SJCRH30 (cell line): ENCODE measurements around the gene TNNT2. TPM values are rescaled to one million over a fixed set of nuclear protein-coding genes. Genes with fewer than 3 reads are reported as not detected.

ENCODE experiments used
- DNase-seq, 2 experiments: peaks; one replicate each; pipeline ENCODE4 v3.0.0-alpha.2; 2015 to 2020
- H3K27ac ChIP-seq: fragments of 250-450 bp; sonication (Bioruptor Pico); 2 replicates; pipeline ENCODE4 v1.5.1; 2020; ENCODE audit warnings: mild to moderate bottlenecking, moderate library complexity
- H3K27me3 ChIP-seq: fragments of 250-450 bp; sonication (Bioruptor Pico); 2 replicates; pipeline ENCODE4 v1.5.1; 2020; ENCODE audit warnings: mild to moderate bottlenecking, moderate library complexity
- H3K36me3 ChIP-seq: fragments of 250-450 bp; sonication (Bioruptor Pico); 2 replicates; pipeline ENCODE4 v1.5.1; 2020; ENCODE audit warnings: mild to moderate bottlenecking, moderate library complexity
- H3K4me1 ChIP-seq: fragments of 250-450 bp; sonication (Bioruptor Pico); 2 replicates; pipeline ENCODE4 v1.5.1; 2020; ENCODE audit warnings: mild to moderate bottlenecking, moderate library complexity
- H3K4me3 ChIP-seq: fragments of 250-450 bp; sonication (Bioruptor Pico); 2 replicates; pipeline ENCODE4 v1.5.1; 2020; ENCODE audit warnings: mild to moderate bottlenecking, moderate library complexity
- H3K9me3 ChIP-seq: fragments of 250-450 bp; sonication (Bioruptor Pico); replicated peaks from 2 replicates; pipeline ENCODE4 v1.5.1; 2020; ENCODE audit warnings: mild to moderate bottlenecking, moderate library complexity
- total RNA-seq: library from RNA; depleted of rRNA; stranded (reverse); fragments of >200 nt; shearing (Covaris generic); gene quantifications from 2 replicates; pipeline ENCODE4 v1.2.3, GENCODE V29; 2014

TNNT2 gene
- total RNA-seq, 1 experiment from 2014 or later: 90.0 TPM

DNA sequence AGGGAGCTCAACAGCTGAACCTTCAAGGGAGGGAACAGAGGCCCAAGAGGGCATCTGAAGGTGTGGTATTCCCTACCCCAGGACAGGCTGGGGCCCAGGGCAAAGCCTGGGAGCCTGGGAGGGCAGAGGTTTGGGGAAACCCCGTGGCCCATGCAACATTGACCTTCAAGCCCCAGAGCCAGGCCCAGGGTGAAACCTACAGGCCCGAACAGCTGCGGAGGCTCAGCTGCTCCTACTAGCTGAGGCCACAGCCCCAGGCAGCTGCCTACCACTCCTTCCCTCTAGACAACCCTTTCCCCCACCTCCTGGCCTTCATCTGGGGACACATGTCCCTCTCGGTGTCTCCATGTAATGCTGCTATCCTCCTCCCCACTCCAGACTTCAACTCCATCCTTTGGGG is 18.5 kb upstream of the TNNT2 start:
- no peak overlapping the region for H3K4me3 ChIP-seq
- H3K4me1 ChIP-seq: peaks cover 51% of the 10 kb centered on the region
- no peaks in the 10 kb centered on the region for H3K36me3 ChIP-seq
- peak; percentile 92 to 93 for DNase-seq
- no peaks in the 10 kb centered on the region for H3K9me3 ChIP-seq
- peak overlapping the region; percentile 77 for H3K27ac ChIP-seq
- no peaks in the 10 kb centered on the region for H3K27me3 ChIP-seq

DNA sequence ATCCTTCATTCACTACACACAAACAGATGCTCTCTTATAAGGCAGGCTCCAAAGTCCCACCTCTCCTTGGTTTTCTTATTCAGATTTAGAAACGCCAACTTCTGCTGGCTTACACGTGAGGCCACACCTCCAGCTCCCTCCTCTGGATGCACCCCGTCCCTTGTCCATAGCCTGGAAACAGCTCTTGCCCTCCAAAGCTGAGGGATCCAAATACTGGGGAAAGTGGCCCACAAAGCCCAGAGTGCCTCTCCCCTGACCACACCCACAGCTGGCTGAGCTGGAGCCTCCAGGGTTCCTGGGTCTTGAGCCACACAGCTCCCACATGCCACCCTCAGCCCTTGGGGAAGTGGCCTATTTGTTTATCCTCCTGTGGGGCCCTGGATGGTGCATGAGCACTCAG is 17.1 kb upstream of the TNNT2 start:
- Histone ChIP-seq H3K36me3 (no peaks in the 10 kb centered on the region), H3K4me1 (peaks cover 51% of the 10 kb centered on the region), H3K27me3 (no peaks in the 10 kb centered on the region), H3K27ac (no peak overlapping the region), H3K9me3 (no peaks in the 10 kb centered on the region), H3K4me3 (no peak overlapping the region)
- DNase-seq: no peak

DNA sequence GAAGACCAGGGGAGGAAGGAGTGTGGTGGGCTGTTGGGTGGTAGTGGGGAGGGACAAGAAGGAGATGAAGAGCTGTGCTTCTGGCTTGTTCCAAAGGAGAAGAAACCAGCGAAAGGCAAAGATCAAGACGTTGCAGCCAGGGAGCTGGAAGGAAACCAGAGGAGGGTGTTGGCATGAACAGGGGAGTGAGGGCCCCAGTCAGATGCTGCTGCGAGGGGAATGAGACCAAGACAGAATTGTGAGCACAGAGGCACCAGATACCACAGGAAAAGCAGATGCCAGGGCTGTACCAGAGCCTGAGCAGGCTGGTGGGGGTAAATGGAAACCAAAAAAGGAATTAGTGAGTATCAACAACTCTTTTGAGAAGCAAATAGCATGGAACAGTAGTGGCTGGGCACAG is 15.6 kb upstream of the TNNT2 start:
- Histone ChIP-seq H3K9me3 (no peaks in the 10 kb centered on the region), H3K4me3 (no peak overlapping the region), H3K4me1 (peaks cover 47% of the 10 kb centered on the region), H3K27me3 (no peaks in the 10 kb centered on the region), H3K27ac (no peak overlapping the region), H3K36me3 (no peaks in the 10 kb centered on the region)
- no peak for DNase-seq

DNA sequence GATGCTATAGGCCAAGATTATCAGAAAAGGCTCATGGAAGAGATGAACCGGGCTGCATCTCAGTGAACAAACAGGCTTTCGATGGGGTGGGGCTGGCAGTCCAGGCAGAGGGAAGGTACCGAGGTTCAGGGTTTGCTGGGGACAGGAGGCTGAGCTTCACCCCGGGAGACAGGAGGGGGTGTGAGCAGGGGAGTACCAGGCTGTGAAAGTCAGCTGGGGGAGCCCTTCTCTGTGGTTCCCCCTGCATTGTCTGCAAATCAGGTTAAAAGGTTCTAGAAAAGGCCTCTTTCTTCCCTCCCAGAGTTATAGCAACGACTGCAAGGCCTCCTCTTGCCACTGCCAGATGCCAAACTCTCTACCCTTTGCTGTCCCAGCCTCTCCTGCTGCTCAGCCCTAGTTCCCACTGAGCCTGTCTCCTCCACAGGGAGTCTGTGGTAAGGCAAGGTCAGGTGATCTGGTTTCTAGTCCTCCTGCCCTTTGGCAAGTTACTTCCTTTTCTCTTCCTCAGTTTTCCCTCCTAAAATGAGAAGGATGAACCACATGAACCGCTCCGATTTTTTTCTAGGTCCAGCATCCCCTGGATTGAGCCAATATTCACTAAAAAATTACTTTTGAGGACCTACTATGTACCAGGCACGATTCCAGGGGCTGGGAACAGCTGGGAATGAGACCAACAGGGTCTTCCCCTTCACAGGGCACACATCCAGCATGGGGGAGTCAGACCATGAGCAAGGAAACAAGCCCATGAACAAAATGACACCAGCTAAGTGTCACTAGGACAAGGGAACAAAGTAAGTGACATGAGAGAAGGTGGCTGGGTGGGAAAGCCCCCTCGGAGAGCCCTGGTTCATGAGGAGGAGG is 14.4 kb upstream of the TNNT2 start:
- Histone ChIP-seq H3K4me1 (peaks cover 35% of the 10 kb centered on the region), H3K27ac (no peak overlapping the region), H3K36me3 (no peaks in the 10 kb centered on the region), H3K9me3 (no peaks in the 10 kb centered on the region), H3K4me3 (no peak overlapping the region), H3K27me3 (no peaks in the 10 kb centered on the region)
- DNase-seq: peak in 1 of 2 experiments; percentile 53

DNA sequence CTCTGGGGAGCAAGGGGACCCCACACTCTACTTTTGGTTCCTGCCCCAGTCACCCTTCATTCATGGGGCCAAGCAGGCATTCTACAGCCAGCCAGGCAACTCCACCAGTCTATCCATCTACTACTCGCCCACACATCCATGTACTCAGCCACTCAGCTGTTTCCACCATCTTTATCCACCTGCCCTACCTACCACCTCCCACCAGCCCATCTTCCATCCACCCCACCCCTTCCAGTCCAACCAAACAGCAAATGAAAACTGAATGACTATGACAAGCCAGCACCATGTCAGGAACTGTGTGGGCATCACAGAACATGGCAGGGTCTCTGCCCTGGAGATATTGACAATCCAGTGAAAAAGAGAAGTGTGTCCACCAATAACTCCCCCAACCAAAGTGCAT is 13.7 kb upstream of the TNNT2 start:
- Histone ChIP-seq H3K27me3 (no peaks in the 10 kb centered on the region), H3K4me3 (no peak overlapping the region), H3K27ac (no peak overlapping the region), H3K9me3 (no peaks in the 10 kb centered on the region), H3K36me3 (no peaks in the 10 kb centered on the region), H3K4me1 (peaks cover 28% of the 10 kb centered on the region)
- DNase-seq: no peak

DNA sequence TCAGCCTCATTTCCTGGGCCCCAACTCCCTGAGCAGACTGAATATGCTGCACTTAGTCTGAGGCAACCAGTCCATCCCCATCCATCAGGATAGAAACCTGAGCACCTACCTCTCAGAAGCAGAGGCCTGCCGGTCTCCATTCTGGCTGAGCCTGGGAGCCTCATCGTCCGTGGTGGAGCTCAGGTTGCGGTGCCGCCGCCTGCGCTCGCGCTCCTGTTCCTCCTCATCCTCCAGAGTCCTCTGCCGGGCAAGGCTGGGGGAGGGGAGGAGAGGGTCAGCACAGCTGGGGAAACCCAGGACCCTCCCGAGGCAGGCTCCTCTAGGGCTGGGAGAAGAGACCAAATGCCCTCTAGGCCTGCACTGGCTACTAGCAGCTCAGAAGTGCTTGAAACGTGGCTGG is 11.6 kb upstream of the TNNT2 start:
- Histone ChIP-seq H3K4me1 (peaks cover 23% of the 10 kb centered on the region), H3K27ac (no peak overlapping the region), H3K4me3 (no peak overlapping the region), H3K9me3 (no peaks in the 10 kb centered on the region), H3K36me3 (no peaks in the 10 kb centered on the region), H3K27me3 (no peaks in the 10 kb centered on the region)
- no peak for DNase-seq

DNA sequence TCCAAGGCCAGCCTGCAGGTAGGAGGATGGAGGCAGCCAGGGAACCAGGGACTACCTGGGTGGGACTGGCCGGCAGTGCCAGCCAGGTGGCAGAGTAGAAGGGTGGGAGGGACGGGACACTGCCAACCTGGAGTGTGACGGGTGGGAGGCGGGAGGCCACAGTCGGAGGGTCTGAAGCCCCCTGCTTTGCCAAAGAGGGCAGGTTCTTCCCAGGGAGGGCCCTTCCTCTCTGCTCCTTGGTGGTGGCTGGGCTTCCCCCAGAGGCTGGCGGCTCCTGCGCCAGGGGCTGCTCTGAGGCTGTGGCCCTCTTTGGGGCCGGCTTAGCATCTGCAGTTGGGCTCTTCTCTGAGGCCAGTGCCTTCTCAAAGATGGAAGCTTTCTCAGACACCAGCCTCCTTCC is 8.7 kb upstream of the TNNT2 start:
- Histone ChIP-seq H3K4me3 (no peak overlapping the region), H3K36me3 (no peaks in the 10 kb centered on the region), H3K27me3 (no peaks in the 10 kb centered on the region), H3K27ac (no peak overlapping the region), H3K9me3 (no peaks in the 10 kb centered on the region), H3K4me1 (peaks cover 31% of the 10 kb centered on the region)
- DNase-seq: no peak

DNA sequence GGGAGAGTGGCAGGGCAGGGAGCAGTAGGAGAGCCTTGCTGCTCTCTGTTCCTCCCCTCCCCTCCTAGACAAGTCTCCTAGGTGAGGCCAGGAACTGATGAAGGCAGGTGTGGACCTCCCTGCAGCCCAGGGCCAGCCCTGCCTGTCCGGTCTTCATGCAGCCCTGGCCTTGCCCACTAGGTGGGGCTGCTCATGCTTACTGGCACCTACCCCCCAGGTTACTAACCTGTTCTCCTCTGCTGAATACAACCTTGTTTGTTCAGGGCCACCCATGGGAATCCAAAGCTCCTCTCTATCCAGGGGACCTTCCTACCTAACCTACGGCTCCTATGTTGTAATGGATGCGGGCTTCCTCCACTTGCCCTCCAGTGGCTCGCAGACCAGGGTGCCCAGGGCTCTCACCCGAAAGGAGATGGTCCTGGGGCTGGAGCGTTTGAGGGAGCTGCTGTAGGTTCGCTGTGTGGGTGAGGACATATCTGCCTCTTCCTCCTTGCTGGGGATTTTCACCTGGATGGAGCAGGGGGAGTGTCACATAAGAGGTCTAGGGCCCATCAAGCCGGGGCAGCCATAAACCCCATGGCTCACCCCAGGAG is 7.9 kb upstream of the TNNT2 start:
- Histone ChIP-seq H3K27ac (no peak overlapping the region), H3K4me1 (peaks cover 31% of the 10 kb centered on the region), H3K36me3 (no peaks in the 10 kb centered on the region), H3K27me3 (no peaks in the 10 kb centered on the region), H3K4me3 (no peak overlapping the region), H3K9me3 (no peaks in the 10 kb centered on the region)
- DNase-seq: peak; percentile 70 to 80

DNA sequence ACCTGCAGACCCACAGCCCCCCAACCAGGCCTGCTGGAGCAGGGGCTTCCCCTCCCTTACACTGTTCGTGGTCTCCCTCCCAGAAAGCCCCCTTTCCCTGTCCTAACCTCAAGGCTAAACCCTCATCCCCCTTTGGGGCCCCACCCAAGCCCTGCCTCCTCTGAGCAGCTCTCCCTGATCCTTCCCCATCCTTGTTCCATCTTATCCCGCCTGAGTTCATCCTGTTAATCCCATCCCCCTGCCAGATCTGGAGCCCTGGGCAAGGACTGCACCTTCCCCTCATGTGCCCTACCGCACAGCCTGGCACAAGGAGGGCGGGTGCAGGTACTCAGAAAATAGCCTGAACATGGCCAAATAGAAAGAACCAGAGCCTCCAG is 6.9 kb upstream of the TNNT2 start:
- Histone ChIP-seq H3K4me3 (no peak overlapping the region), H3K27me3 (no peaks in the 10 kb centered on the region), H3K27ac (peak overlapping the region; percentile 68), H3K9me3 (no peaks in the 10 kb centered on the region), H3K4me1 (peaks cover 31% of the 10 kb centered on the region), H3K36me3 (no peaks in the 10 kb centered on the region)
- DNase-seq: no peak

DNA sequence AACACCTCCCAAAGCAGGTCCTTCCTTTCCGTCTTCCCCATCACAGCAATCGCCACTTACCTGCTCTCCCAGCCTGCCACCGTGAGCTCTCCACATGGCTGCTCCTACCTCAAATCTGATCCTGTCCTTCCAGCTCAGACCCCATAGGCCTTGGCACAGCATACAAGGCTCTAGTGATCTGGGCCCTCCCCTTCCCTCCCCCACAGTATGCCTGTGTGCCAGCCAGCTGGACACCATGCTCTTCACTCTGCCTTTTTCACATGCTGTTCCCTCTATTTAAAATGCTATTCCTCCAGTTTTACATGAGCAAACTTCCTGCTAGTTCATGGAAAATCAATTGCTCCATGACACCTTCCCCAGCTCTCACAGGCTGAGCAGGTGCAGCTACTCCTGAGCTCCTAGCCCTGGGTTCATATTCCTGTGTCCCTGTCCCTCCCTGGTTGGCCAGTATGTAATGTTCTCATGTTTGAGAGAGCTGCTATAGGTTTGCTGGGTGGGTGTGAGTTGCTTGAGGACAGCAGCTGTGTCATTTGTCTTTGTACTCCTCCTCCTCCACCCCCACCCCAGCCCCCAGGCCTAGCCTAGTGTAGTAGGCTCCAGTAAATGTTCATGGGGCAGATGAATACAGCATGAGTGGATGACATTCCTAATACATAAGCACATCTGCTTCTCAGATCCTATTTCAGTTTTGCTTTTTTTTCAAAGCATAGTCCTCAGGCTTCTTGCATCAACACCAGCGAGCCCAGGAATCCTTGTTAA is 6.3 kb upstream of the TNNT2 start:
- Histone ChIP-seq H3K4me3 (no peak overlapping the region), H3K4me1 (peaks cover 31% of the 10 kb centered on the region), H3K9me3 (no peaks in the 10 kb centered on the region), H3K27me3 (no peaks in the 10 kb centered on the region), H3K36me3 (no peaks in the 10 kb centered on the region), H3K27ac (peak overlapping the region; percentile 68)
- peak; percentile 98 to 99 for DNase-seq

DNA sequence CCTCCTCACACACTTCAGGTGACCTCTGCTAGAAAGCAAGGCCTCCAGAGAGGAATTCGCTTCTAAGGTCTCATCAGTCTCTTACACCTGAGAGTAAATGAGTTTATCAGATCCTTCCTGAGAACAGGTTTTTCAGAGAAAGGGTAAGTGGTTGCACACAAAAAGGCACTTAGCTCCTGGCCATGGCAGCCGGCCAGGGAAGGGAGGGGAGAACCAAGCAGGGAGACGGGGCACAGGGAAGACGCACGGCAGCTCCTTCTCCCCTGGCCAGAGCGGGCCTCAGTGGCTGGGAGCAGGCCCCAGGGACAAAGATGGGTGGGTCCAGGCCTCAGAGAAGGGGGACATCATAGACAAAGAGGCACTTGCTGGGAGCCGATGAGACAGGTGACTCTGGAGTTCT is 3.6 kb upstream of the TNNT2 start:
- Histone ChIP-seq H3K27me3 (no peaks in the 10 kb centered on the region), H3K36me3 (no peaks in the 10 kb centered on the region), H3K9me3 (no peaks in the 10 kb centered on the region), H3K4me3 (no peak overlapping the region), H3K4me1 (peaks cover 54% of the 10 kb centered on the region), H3K27ac (no peak overlapping the region)
- no peak for DNase-seq

DNA sequence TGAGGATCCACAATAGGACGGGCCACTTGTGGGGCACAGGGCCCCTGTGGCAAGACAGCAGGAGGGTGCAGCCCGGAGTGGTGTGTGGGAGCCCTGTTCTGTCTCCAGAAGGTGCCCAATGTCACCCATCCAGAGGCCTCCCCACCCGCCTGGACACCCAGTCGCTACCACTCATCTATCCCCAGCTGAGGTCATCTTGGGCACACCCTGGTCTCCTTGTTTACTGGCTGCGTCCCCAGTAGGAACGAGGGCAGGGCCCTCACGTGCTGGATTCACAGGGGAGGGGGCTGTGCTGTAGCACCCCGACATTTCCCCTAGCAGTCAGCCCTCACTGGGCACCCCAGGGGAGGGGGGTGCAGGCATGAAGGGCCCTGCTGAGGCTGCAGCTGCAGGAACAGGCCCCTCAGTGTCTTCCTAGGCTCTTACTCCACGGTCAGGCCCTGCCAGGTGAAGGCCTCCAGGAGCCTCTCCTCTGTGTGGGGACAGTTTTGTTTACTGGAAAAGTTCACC is 2.3 kb upstream of the TNNT2 start:
- no peaks in the 10 kb centered on the region for H3K27me3 ChIP-seq
- no peaks in the 10 kb centered on the region for H3K9me3 ChIP-seq
- no peak overlapping the region for H3K4me3 ChIP-seq
- DNase-seq: no peak
- no peaks in the 10 kb centered on the region for H3K36me3 ChIP-seq
- peaks cover 58% of the 10 kb centered on the region for H3K4me1 ChIP-seq
- H3K27ac ChIP-seq: no peak overlapping the region

DNA sequence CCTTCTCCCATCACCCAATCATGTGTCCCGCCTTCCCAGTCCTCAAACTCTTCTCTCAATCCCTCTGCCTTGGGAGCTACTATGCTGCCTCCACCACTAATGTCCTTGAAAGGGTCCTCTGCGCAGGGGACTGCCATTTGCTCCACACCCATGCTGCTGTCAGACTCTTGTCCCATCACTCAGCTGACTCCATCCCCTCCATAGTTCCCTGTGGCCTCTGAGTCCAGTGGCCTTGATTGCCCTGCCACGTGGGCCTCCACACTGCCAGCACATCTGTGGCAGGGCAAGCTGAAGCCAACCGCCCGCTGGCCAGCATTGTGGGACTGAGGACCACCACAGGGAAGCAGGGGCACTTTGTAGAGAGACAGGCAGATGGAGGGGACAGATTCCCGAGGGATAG is 1.3 kb upstream of the TNNT2 start:
- H3K36me3 ChIP-seq: no peaks in the 10 kb centered on the region
- no peak for DNase-seq
- H3K27ac ChIP-seq: no peak overlapping the region
- no peaks in the 10 kb centered on the region for H3K9me3 ChIP-seq
- no peaks in the 10 kb centered on the region for H3K27me3 ChIP-seq
- no peak overlapping the region for H3K4me3 ChIP-seq
- peaks cover 61% of the 10 kb centered on the region for H3K4me1 ChIP-seq

DNA sequence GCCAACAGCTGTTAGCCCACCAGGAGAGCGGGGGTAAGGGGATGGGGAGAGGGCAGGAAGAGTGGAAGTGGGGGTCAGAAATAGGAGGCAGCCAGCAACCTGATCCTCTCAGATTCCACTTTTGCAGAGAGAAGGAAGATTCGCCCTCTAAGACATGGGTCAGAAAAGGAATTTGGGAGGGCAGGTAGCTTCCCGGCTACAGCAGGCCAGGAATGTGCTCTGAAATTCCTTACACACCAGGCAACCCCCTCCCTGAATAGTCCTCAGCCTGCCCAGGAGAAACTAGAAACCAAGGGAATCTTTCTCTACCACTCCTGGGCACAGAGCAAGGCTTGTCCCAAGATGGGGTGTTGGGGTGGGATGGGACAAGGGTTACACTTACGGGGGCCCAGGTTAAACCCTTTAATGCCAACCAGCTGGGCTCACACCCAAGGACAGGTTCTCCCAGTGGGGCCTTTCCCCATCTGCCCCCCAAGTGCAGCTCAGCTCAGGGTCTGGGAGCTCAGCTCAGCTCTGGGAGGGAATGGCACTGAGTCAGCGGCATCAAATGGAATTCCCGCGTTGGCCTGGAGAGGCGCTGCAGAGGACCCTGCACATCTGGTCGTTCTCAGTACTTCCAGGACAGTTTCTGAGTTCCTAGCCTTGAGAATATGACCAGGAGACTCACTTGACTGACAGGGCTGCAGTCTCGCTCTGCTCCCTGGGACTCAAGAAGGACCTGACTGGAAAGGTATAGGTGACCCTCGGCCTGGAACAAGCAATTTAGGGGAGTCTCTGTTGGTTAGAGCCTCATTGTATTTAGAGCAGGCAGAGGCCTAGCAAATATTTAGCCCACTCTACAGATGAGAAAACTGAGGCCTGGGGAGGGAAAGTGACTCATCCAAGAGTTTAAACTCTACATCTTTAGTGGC is 761 bp downstream of the TNNT2 start:
- DNase-seq: peak; percentile 93 to 94
- Histone ChIP-seq H3K9me3 (no peaks in the 10 kb centered on the region), H3K4me3 (peak overlapping the region; percentile 57), H3K4me1 (peaks cover 57% of the 10 kb centered on the region), H3K27ac (peak overlapping the region; percentile 78), H3K27me3 (no peaks in the 10 kb centered on the region), H3K36me3 (no peaks in the 10 kb centered on the region; the same call in 1 of the 2 replicates)
